K562 (cell line): ENCODE results near the gene NECTIN1. TPM values are rescaled to one million over a fixed set of nuclear protein-coding genes. Genes with fewer than 3 reads are reported as not detected.

Experiments
- ARID2 ChIP-seq: fragments of 450-650 bp; IDR thresholded peaks from 2 replicates; pipeline ENCODE4 v1.6.1; 2017; ENCODE audit warnings: antibody characterized with exemption, mild to moderate bottlenecking
- ESRRA ChIP-seq: fragments of 450-650 bp; IDR thresholded peaks from 2 replicates; pipeline ENCODE4 v1.6.1; 2014; ENCODE audit warnings: low read depth, mild to moderate bottlenecking, moderate library complexity, borderline replicate concordance
- ETS1 ChIP-seq: conservative IDR thresholded peaks from 2 replicates; pipeline ENCODE4 v1.6.1; 2011; ENCODE audit warnings: low read depth, mild to moderate bottlenecking, low read length; ENCODE audit not compliant: control insufficient read depth
- FOXA1 ChIP-seq: fragments of 450-650 bp; IDR thresholded peaks from 2 replicates; pipeline ENCODE4 v1.6.1; 2016; ENCODE audit warnings: mild to moderate bottlenecking, borderline replicate concordance
- GTF3C2 ChIP-seq: IDR thresholded peaks from 3 replicates; pipeline ENCODE4 v1.6.1; 2011; ENCODE audit warnings: borderline replicate concordance, mild to moderate bottlenecking, moderate library complexity; ENCODE audit not compliant: insufficient read length; ENCODE audit errors: extremely low read depth
- NKRF ChIP-seq: fragments of 450-650 bp; IDR thresholded peaks from 2 replicates; pipeline ENCODE4 v1.6.1; 2016; ENCODE audit warnings: borderline replicate concordance
- NRF1 ChIP-seq, 2 experiments: fragments of 450-650 bp; IDR thresholded peaks in 1 of 2; conservative IDR thresholded peaks in 1 of 2; 2 replicates each; pipeline ENCODE4 v1.6.1; 2014; ENCODE audit warnings: mild to moderate bottlenecking in 2 of 2
- SMARCA5 ChIP-seq: fragments of 450-650 bp; IDR thresholded peaks from 2 replicates; pipeline ENCODE4 v1.6.1; 2016
- SNAPC5 ChIP-seq: fragments of 250-450 bp; sonication (Bioruptor Pico); IDR thresholded peaks from 2 replicates; pipeline ENCODE4 v1.8.0; 2021; ENCODE audit warnings: moderate library complexity, mild to moderate bottlenecking, inconsistent platforms
- SP1 ChIP-seq: sonication (generic); formaldehyde crosslinking; IDR thresholded peaks from 2 replicates; pipeline ENCODE4 v1.8.1; 2022; ENCODE audit warnings: mild to moderate bottlenecking, missing genetic modification reagents
- ZNF41 ChIP-seq: fragments of 250-450 bp; sonication (Bioruptor Pico); conservative IDR thresholded peaks from 2 replicates; pipeline ENCODE4 v1.4.0; 2020; ENCODE audit warnings: mild to moderate bottlenecking
- polyA plus RNA-seq, 8 experiments: library from polyadenylated mRNA; depleted of rRNA in 4 of 8; stranded (reverse) in 5 of 8; unstranded in 3 of 8; fragments of >200 nt; fragmentation: Nextera tagmentation in 2 of 8; fragmentation: Illumina TruSeq in 1 of 8; extraction: Ambion mirVana in 2 of 8; extraction: Trizol in 1 of 8; gene quantifications; 2 replicates each; pipeline versions ENCODE4 v1.2.1 to v1.2.3, GENCODE V29; 2011 to 2014; ENCODE audit warnings: inconsistent platforms in 1 of 8, missing spikeins in 1 of 8
- total RNA-seq, 7 experiments: library from RNA; depleted of rRNA in 6 of 7; stranded (reverse); fragments of >200 nt in 6 of 7; fragmentation: Illumina TruSeq in 2 of 7; extraction: Trizol in 2 of 7; gene quantifications; 2 replicates each; pipeline versions ENCODE4 v1.2.1 to v1.2.3, GENCODE V29; 2011 to 2021; ENCODE audit warnings: low replicate concordance in 1 of 7

The NECTIN1 gene
- total and polyA plus RNA-seq, 9 of the 15 experiments (the other 6 are each of a cell fraction or from before 2014, with no cell fraction given) = 0.09 to 0.53 (median 0.23) TPM; not detected in 2

- TF ChIP-seq ETS1 = no peak
- TF ChIP-seq ESRRA = no peak
- no peak for TF ChIP-seq NKRF
- TF ChIP-seq SP1 = no peak
- no peak for TF ChIP-seq GTF3C2
- no peak for TF ChIP-seq SNAPC5 (CRISPR knock-in tag)
- TF ChIP-seq NRF1 (conservative IDR thresholded peaks at IDR 0.05 in 1 of 2, IDR thresholded peaks at IDR 0.05 in 1 of 2) = no peak
- no peak for TF ChIP-seq SMARCA5
- TF ChIP-seq ARID2 = no peak
- TF ChIP-seq ZNF41 (CRISPR knock-in tag) = no peak
- TF ChIP-seq FOXA1 = no peak
These were observed 67.8 kb downstream of the NECTIN1 start (continued) for GRCh38 chr11:119661226-119661625.
